GM19468 (cell line): ENCODE results near the gene PAXX.

Experiments
- ATAC-seq: cut with Tn5 transposase; IDR thresholded peaks from one replicate; pipeline ENCODE4 v1.9.1; 2021; ENCODE audit warnings: mild to moderate bottlenecking, moderate library complexity, moderate number of reproducible peaks; ENCODE audit not compliant: unreplicated experiment; ENCODE audit errors: extremely low read depth

The PAXX gene

DNA sequence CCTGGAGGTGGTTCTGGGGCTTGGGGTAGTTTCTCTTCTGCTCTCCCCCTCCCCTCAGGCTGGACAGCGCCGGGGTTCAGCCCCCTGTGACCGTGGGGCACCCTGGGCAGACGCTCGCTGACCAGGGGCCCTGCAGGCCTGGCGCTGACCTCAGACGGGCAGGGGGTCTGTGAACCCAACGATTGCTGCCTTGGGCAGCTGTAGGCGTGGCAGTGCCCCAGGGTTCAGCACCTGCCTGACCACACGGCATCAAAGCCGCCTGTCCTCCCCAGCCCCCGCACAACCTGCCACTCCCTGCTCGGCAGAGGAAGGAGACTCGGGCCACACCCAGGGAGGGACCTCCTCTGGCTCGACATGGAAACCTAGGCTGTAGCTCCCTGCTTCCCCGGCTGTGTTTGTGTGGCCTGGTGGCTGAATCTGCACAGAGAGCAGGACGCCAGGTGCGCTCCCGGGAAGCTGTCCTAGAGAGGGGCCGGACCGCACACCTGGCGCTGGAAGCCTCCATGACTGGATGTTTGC, 28.0 kb upstream of the PAXX start:
- no peak for ATAC-seq

DNA sequence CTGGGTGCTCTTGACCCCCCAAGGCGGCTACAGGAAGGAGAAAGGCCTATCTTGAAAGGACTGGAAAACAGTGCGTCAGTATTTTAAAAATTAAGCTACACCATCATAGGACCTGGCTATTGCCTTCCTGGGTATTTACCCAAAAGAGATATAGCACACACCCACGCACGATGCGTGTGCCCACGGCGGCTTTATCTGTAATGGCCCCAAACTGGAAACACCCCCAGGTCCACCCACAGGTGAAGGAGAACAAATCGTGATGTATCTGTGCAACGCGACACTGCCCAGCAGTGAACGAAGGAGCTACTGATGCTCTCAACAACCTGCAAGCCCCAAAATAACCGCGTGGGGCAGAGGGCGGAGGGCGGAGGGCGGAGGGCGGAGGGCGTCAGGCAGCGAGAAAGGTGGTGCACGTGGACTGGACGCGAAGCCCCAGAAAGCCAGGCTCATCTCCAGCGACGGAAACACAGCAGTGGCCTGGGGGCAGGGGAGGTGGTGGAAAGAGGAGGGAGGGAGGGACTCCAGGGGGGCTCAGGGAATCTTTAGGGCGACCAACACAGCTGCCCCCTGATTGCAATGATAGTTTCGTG, 27.3 kb upstream of the PAXX start:
- ATAC-seq = no peak

DNA sequence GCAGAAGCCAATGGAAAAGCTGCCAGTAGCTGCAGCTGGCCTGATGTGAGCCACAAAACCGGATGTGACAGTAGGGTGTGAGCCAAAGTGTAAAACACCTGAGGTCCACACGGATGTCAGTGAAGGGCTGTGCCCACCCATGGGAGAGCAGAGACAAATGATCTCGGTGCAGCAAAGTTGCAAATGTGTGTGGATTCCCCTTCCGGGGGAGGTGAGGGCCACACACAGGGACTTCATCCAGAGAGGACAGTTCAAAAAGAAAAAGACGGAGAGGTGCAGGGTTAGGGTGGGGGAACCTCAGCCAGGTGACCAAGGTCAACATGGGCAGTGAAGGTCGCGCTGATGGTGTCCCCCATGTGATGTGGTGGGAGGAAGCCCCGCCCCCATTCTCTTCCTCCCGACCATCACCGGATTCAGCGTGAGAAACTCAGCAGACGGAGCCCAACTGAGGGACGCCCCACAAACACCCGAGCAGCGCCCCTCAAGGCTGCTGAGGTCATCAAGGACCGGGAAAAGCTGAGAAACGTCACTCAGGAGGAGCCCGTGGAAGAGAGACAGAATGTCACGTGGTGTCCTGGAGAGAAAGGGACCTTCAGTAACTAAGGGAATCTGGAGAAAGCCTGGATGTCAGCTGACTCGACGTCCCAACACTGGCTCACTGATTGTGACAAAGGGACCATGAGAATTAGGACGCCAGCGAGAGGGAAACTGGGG, 26.3 kb upstream of the PAXX start:
- no peak for ATAC-seq

DNA sequence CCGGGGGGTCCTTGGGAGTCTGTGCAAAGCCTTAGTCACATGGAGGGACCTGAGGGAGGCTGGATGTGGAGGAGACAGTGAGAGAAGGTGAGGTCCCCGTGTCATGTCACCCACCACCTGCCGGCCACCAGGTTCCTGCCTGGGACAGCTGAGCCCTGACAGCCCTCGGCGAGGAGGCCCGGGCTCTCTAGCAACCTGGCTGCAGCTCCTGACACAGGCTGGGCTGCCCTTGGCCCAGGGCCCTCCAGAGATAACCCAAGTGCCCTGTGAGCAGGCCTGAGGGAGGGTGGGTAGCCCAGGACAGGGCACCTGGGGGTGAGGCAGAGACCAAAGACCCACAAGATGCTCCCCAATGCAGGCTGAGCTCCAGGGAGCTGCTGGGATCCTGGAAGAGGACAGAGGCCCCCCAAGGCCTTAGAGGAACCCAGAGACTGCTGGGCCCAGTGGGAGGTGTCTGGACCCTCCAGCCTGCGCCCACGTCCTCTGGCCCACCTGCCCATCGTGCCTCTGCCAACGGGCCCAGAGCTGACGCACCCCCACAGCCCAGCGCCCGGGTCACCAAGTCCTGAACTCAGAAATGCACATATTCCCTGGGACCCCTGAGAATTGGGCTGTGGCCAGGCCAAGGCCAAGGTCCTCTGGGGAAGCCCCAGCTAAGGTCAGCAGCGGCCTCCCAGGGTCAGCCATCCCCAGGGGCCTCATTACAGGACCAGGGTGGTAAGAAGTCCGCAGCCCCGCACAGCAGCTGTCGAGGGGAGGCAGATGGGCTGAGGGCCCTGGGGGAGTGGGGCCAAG, 23.7 kb upstream of the PAXX start:
- ATAC-seq = no peak

DNA sequence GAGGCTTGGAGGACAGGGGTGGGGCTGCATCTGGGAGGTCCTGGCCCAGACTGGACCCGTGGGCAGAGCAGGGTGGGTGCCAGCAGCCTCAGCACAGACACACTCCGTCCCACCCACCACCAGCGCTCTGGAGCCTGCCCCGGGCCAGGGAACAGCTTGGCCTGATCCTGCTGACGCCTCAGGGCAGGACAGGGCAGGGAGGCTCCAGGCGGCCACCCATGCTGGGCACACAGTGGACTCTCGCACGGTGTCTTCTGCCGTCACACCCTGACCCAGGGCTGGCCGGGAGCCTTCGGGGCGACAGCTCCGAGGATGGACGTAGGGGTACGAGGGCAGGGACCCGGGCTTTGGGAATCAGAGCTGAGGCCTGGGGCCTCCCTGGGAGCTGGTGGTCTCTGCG, 23.1 kb upstream of the PAXX start:
- ATAC-seq = no peak

DNA sequence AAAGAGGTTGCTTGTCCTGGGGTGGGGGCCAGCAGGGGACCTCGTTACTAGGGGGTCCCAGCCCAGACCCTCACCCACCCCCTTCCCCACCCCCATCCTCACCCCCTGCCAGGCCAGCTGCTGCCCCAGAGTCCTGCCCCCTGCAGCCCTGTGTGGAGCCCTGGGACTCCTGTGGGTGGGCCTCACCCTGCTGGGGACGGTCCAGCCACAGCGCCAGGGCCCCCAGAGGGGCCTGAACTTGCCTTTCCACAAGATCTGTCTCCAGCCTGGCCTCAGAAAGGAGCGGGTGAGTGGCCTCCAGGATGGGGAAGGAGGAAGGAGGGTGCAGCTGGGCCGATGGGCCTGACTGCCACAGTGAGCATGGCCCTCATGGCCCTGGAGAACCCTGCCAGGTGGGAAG, 22.4 kb upstream of the PAXX start:
- no peak for ATAC-seq

DNA sequence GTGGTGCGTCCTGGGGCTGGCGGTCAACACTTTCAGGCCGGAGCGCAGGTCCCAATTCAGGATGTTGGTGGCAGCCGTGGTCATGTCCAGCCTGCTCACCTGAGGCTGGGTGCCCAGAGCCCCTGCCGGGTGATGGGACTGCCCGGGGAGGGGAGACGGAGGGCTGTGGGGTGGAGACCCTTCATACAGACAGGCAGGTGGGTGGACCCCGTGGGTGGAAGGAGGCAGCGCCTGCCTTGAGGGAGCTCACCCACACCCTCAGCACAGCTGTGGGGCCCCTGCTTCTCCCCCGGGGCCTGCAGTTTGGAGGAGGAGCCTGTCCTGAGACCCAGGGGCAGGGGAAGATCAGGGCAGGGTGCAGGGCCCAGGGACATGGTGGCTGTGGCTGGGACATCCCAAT, 21.9 kb upstream of the PAXX start:
- no peak for ATAC-seq

DNA sequence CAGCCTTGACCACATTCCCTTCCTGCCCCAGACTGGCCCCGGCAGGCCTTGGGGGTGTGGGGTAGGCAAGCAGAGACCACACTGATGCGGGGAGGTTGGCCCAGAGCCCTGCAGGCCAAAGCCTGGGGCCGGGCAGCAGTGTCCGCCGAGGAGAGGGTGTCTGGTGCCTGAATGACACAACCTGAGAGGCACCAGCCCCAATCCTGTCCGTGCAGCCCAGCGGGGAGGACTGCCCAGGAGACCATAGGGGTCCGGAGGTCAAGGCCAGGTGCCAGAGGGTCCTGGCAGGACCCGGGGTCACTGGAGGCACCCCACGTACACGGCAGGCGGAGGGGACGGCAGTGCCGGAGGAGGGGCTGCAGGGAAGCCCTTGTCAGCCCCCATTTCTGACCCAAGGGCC, 20.5 kb upstream of the PAXX start:
- ATAC-seq = no peak

DNA sequence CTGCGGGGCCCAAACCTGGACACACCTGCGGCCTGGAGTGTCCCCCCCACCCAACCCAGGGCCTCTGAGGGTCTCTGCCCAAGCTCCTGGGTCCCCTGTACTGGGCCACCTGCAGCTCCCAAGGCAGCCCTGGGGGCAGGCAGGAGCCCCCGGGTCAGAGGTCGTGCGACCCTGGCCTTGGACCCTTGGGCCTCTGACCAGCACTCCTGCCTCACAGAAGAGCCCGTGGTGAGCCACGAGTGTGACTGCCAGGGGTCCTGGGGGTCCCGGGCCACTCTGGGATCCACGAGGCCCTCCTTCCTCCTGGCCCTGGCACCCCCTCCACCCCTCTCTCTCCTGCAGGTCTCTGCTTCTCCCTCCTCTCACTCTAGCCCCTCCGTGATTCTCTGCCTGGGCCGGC, 19.9 kb upstream of the PAXX start:
- ATAC-seq = no peak

DNA sequence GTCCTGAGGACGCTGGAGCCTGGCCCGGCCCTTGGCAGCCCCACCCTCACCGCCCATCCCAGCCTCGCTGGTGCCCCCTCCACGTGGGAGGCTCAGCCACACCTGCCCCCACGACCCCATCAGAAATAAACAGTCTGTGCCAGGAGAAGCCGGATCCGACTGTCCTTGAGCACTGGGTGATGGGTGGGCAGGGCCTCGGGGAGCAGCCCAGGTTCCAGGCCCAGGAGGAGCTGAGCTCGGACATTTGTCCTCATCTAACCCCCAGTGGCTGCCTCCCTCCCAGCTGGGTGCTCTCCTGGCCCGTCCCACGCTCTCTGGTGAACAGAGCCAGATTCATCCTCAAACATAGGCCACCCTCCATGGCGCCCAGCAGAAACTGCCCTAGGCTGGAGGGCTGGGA, 19.5 kb upstream of the PAXX start:
- ATAC-seq = no peak

DNA sequence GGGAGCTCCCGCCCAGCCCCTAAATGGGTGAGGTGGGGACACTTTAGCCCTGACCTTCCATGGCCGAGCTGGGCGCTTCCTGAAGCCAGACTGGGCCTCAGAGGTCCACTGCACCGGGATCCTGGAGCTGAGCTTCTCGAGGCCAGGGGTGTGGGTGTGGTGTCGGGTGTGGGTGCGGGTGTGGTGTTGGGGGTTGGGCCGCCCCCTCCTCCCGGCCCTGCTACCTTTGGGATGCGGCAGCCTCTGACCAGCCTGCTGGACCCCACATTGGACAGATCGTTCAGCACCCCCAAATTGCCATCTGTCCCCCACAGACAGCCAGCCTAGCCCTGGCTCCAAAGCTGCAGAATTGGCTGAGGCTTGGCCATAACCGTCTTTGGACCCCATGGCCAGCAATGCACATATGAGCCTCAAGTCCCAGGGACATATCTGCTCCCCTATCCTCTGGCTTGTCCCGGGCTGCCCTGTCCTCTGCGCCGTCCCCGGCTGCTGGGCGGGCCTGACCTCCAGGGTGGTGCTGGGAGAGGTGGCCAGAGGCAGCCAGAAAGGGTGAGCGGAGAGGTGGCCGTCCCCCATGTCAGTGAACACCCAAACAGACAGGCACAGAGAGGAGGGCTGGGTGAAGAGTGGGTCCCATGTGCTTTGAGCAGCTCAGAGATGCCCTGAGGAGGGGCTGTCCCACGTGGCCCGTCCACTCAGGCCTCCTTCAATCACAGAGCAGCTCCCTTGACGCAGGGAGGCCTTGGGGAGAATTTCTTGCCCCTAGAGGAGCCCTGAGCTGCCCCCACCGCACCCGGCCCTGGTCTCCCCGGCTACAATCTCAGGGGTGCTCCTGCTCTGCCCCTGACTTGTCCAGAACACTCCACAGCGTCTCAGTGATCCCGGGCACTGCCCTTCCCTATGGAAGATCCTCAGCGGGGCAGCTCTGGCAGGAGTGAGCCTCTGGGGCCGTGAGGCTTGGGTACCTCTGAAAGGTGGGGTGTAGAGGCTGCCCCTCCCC, 18.3 kb upstream of the PAXX start:
- ATAC-seq = no peak

DNA sequence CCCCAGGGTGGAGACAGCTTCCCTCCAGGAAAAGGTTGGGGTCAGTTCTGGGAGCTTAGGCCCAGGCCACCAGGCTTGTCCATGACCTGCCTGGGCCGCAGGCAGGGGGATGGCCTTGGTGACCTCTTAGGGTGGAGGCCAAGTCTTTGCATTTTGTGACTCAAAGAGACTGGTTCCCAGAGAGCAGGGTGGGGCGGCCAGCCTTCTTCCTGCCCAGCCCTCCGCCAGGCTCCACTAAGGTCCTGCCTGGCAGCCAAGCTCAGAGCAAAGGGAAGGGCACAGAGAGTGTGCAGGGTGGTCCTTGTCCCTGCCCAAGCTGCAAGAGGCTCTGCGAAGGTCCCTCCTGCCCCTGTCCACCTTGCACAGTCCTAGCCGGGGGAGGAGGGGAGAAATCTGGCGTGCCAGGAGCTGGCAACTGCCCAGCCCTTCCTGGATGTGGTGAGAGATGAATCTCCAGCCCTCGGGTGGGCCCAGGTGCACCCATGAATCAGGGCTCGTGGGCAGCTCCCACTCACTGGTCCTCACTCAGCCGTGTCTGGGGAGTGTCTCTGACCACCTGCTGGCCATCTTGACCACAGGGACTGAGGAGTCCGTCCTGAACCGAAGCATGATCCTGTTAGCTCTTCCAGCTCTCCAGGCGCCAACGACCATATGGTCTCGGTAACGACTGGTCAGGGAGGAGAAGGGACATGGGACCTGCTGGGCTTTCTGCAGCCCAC, 17.2 kb upstream of the PAXX start:
- no peak for ATAC-seq

DNA sequence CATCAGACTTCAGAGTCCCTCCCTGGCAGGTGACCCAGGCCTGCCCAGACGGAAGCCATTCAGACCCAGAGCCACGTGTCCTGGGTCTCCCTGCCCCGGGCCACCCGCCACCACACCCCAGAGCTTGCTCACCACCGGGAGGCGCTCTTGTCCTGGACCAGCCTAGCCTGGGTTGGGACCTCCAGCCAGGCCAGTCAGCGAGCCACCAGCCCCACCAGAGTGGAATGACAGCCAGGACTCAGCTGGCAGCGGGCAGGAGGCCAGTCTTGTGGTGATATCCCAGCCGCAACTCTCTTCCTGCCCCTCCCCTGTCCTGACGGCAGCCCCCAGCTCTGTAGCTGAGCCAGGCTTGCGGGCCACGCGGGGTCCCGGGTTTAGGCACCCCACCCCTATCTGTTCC, 16.6 kb upstream of the PAXX start:
- ATAC-seq = no peak

DNA sequence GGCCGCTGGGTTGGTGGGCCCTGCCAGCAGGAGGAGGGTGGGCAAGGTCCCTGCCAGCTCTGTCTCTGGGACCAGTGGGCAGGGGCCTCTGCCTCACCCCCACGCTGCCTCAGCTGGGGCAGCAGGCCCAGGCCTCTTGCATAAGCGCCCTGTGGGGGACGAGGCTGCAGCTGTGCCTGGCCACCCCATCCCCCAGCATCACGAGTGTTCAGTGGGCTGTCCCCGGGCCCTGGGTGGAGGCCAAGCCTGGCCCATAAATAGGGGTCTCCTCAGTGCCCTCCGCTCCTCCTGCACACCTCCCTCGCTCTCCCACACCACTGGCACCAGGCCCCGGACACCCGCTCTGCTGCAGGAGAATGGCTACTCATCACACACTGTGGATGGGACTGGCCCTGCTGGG, 15.0 kb upstream of the PAXX start, which contains the start of gene PTGDS:
Gene PTGDS, plus strand, starts transcription at position 282 of the 400 bp plus-strand sequence. Its CDS starts 75 bp downstream, at position 357.
- ATAC-seq = no peak

DNA sequence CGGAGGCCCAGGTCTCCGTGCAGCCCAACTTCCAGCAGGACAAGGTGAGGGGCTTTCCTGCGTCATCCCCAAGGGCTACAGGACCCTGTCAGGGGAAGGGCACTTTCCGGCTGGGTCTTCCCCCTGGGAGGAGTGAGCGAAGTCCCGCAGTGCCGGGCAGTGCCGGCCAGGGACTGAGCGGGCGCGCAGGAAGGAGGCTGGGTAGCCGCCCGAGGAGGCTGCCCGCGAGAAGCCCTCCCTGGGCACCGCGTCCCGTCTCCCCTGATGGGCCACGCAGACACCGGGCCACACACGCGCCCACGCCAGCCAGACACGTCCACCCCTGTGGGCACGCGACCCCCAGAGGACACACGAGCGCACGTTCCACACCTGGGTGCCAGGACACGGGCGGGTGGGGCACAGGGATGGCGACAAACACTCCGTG, 14.6 kb upstream of the PAXX start:
- ATAC-seq = no peak

DNA sequence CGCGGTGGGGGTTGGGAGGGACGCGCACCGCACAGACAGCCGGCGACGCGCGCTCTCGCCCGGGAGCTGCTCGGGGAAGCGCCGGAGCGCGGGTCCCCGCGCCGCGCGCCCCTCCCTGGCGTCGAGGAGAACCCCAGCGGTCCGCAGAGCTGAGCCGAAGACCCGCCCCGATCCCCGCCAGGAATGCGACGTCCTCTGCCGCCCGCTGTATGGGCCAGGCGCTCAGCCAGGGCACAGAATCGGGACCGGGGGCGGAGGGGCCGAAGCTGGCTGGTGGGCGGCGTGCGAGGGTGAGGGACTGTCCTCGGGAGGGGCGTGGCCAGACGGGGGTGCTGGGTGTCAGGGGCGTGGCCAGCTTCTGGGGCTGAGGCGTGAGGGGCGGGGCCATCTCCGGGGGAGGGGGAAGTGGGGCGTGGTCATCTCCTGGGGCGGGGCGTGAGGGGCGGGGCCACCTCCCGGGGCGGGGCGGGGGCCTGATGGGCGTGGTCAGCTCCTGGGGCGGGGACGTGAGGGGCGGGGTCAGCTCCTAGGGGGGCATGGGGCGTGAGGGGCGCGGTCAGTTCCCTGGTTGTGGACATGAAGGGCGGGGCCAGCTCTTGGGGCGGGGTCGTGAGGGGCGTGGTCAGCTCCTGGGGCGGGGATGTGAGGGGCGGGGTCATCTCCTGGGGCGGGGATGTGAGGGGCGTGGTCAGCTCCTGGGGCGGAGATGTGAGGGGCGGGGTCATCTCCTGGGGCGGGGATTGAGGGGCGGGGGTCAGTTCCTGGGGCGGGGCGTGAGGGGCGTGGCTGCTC, 14.0 kb upstream of the PAXX start:
- ATAC-seq = no peak

DNA sequence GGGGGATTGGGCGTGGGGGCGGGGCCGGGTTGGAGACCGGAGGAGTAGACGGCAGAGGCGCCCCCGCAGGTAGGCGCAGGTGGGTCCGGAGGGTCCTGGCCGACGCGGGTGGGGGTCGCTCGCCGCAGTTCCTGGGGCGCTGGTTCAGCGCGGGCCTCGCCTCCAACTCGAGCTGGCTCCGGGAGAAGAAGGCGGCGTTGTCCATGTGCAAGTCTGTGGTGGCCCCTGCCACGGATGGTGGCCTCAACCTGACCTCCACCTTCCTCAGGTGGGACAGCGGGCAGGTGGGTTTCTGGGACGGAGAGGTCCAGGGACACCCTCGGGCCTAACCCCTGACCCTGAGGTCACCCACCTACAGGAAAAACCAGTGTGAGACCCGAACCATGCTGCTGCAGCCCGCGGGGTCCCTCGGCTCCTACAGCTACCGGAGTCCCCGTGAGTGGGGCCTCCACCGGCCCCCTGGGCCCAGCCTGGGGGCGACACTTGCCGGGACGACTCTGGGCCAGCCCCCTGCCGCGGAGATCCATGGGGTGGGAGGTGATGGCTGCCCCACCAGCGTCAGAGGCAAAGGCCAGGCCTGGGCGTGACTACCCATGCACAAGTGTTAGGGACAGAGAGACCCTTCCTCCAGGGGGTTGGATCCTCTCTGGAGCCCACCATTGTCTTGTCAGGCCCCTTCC, 13.2 kb upstream of the PAXX start:
- no peak for ATAC-seq
